Cardiac ventricle fibroblast (primary cell): ENCODE data around the gene TNNC1. TPM values are rescaled to one million over a fixed set of nuclear protein-coding genes. Genes with fewer than 3 reads are reported as not detected.

Experiments
- total RNA-seq: library from RNA; depleted of rRNA; stranded (reverse); fragments of >200 nt; gene quantifications from 2 replicates; pipeline ENCODE4 v1.2.3, GENCODE V29; 2015

Gene TNNC1
- 0.31 TPM in 1 of 2 replicates, not detected in the other for total RNA-seq

GRCh38 chr3:52453496-52454249 is at the start of gene TNNC1:
TSS of gene TNNC1 (minus strand) at chr3:52454041. CDS start at chr3:52454015, 26 bp downstream.

GRCh38 chr3:52494886-52495495 is 41.1 kb upstream of the TNNC1 start, which contains the start of gene STAB1:
TSS of gene STAB1 (plus strand) at chr3:52495338. CDS start at chr3:52495414, 76 bp downstream.

GRCh38 chr3:52455283-52456168 is 1.7 kb upstream of the TNNC1 start, which contains the start of gene NISCH:
TSS of gene NISCH (plus strand) at chr3:52455604. CDS start at chr3:52455642, 38 bp downstream.

GRCh38 chr3:52444860-52445793 is 8.7 kb downstream of the TNNC1 start, which contains the start of gene SEMA3G:
TSS of gene SEMA3G (minus strand) at chr3:52445103. CDS start at chr3:52445027, 76 bp downstream.

Other genes starting within 250 kb of the TNNC1 start
- gene TLR9, start 228.4 kb downstream of the TNNC1 start, total RNA-seq: not detected in 2 replicates
- 81.2 and 92.4 TPM in 2 replicates for gene TWF2, start 214.9 kb downstream of the TNNC1 start, total RNA-seq
- 16.3 and 20.8 TPM in 2 replicates for gene PPM1M, start 208.3 kb downstream of the TNNC1 start, total RNA-seq
- 48.1 and 50.2 TPM in 2 replicates for gene WDR82, start 175.4 kb downstream of the TNNC1 start, total RNA-seq
- 2.7 and 3.1 TPM in 2 replicates for gene GLYCTK, start 166.2 kb downstream of the TNNC1 start, total RNA-seq
- 1.9 and 8.8 TPM in 2 replicates for gene DNAH1, start 137.7 kb downstream of the TNNC1 start, total RNA-seq
- gene BAP1, start 44.0 kb downstream of the TNNC1 start, total RNA-seq: 50.4 and 57.7 TPM in 2 replicates
- 3.6 and 6.6 TPM in 2 replicates for gene PHF7, start 43.4 kb downstream of the TNNC1 start, total RNA-seq
- 0.06 and 0.10 TPM in 2 replicates for gene SEMA3G, start 8.9 kb downstream of the TNNC1 start, total RNA-seq
- 38.9 and 44.1 TPM in 2 replicates for gene NISCH, start 1.6 kb upstream of the TNNC1 start, total RNA-seq
- 3.0 and 4.4 TPM in 2 replicates for gene STAB1, start 41.3 kb upstream of the TNNC1 start, total RNA-seq
- 67.2 and 86.1 TPM in 2 replicates for gene NT5DC2, start 79.8 kb upstream of the TNNC1 start, total RNA-seq
- 5.8 and 8.5 TPM in 2 replicates for gene UQCC5, start 82.6 kb upstream of the TNNC1 start, total RNA-seq
- 36.6 and 42.7 TPM in 2 replicates for gene PBRM1, start 231.9 kb upstream of the TNNC1 start, total RNA-seq
- gene GNL3, start 232.0 kb upstream of the TNNC1 start, total RNA-seq: 54.0 and 79.2 TPM in 2 replicates